ENCODE results near the gene SCARB1. TPM values are rescaled to one million over a fixed set of nuclear protein-coding genes. Genes with fewer than 3 reads are reported as not detected.

SCARB1 gene
- total and polyA plus RNA-seq, 2 of the 13 experiments (the other 11 are each of a cell fraction or from before 2014, with no cell fraction given) = 63.4 to 160 TPM

- TF ChIP-seq, protein P1, sequence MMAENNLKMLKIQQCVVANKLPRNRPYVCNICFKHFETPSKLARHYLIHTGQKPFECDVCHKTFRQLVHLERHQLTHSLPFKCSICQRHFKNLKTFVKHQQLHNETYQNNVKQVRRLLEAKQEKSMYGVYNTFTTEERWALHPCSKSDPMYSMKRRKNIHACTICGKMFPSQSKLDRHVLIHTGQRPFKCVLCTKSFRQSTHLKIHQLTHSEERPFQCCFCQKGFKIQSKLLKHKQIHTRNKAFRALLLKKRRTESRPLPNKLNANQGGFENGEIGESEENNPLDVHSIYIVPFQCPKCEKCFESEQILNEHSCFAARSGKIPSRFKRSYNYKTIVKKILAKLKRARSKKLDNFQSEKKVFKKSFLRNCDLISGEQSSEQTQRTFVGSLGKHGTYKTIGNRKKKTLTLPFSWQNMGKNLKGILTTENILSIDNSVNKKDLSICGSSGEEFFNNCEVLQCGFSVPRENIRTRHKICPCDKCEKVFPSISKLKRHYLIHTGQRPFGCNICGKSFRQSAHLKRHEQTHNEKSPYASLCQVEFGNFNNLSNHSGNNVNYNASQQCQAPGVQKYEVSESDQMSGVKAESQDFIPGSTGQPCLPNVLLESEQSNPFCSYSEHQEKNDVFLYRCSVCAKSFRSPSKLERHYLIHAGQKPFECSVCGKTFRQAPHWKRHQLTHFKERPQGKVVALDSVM (CRISPR knock-in tag; IDR thresholded peaks at IDR 0.05) = peak; percentile 49
- peak; percentile 45; the same call in 1 of the 2 replicates for TF ChIP-seq TFDP1 (CRISPR knock-in tag; IDR thresholded peaks at IDR 0.05; ENCODE audit: borderline replicate concordance)
- TF ChIP-seq ERF (CRISPR knock-in tag; IDR thresholded peaks at IDR 0.05) = peak; percentile 41; the same call in 1 of the 2 replicates
- TF ChIP-seq PAXIP1 (CRISPR knock-in tag; conservative IDR thresholded peaks at IDR 0.05) = peak; percentile 65
- TF ChIP-seq ATF7-NPFF (CRISPR knock-in tag; IDR thresholded peaks at IDR 0.05; ENCODE audit: low read depth) = peak; percentile 79
- no peak for TF ChIP-seq MAF1 (CRISPR knock-in tag; IDR thresholded peaks at IDR 0.05; ENCODE audit: borderline replicate concordance)
- TF ChIP-seq ZFP1 (CRISPR knock-in tag; IDR thresholded peaks at IDR 0.05) = no peak
- no peak for TF ChIP-seq RFX1 (IDR thresholded peaks at IDR 0.05)
- peak; percentile 41; the same call in 1 of the 2 replicates for TF ChIP-seq SP4 (CRISPR knock-in tag; IDR thresholded peaks at IDR 0.05)
- TF ChIP-seq ZNF644 (CRISPR knock-in tag; IDR thresholded peaks at IDR 0.05; ENCODE audit: low read depth) = 0 out of 2 replicates have a peak, but pooled peaks have one; percentile 25
- TF ChIP-seq RFX5 (IDR thresholded peaks at IDR 0.05; ENCODE audit: low read depth, low read length) = no peak
- TF ChIP-seq SMAD1 (CRISPR knock-in tag; IDR thresholded peaks at IDR 0.05; ENCODE audit: borderline replicate concordance, low read depth) = peak; percentile 68; the same call in 1 of the 2 replicates
- peak; percentile 30; the same call in 1 of the 2 replicates for TF ChIP-seq KAT8 (CRISPR knock-in tag; IDR thresholded peaks at IDR 0.05)
- TF ChIP-seq, protein P2, sequence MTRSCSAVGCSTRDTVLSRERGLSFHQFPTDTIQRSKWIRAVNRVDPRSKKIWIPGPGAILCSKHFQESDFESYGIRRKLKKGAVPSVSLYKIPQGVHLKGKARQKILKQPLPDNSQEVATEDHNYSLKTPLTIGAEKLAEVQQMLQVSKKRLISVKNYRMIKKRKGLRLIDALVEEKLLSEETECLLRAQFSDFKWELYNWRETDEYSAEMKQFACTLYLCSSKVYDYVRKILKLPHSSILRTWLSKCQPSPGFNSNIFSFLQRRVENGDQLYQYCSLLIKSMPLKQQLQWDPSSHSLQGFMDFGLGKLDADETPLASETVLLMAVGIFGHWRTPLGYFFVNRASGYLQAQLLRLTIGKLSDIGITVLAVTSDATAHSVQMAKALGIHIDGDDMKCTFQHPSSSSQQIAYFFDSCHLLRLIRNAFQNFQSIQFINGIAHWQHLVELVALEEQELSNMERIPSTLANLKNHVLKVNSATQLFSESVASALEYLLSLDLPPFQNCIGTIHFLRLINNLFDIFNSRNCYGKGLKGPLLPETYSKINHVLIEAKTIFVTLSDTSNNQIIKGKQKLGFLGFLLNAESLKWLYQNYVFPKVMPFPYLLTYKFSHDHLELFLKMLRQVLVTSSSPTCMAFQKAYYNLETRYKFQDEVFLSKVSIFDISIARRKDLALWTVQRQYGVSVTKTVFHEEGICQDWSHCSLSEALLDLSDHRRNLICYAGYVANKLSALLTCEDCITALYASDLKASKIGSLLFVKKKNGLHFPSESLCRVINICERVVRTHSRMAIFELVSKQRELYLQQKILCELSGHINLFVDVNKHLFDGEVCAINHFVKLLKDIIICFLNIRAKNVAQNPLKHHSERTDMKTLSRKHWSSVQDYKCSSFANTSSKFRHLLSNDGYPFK (CRISPR knock-in tag; IDR thresholded peaks at IDR 0.05; ENCODE audit: borderline replicate concordance) = peak; percentile 17; the same call in 1 of the 2 replicates
- TF ChIP-seq MXD3 (CRISPR knock-in tag; IDR thresholded peaks at IDR 0.05) = peak; percentile 82
- TF ChIP-seq ZNF850 (CRISPR knock-in tag; conservative IDR thresholded peaks at IDR 0.05) = peak; percentile 78; the same call in 1 of the 2 replicates
- TF ChIP-seq ZFP90 (CRISPR knock-in tag; IDR thresholded peaks at IDR 0.05; ENCODE audit: borderline replicate concordance) = peak; percentile 37
- TF ChIP-seq THYN1 (CRISPR knock-in tag; IDR thresholded peaks at IDR 0.05; ENCODE audit: borderline replicate concordance, low read depth) = no peak
These were observed 86.0 kb downstream of the SCARB1 start (continued) for GRCh38 chr12:124777399-124778372.
